ENCODE results near the gene CCDC97.

The CCDC97 gene

DNA sequence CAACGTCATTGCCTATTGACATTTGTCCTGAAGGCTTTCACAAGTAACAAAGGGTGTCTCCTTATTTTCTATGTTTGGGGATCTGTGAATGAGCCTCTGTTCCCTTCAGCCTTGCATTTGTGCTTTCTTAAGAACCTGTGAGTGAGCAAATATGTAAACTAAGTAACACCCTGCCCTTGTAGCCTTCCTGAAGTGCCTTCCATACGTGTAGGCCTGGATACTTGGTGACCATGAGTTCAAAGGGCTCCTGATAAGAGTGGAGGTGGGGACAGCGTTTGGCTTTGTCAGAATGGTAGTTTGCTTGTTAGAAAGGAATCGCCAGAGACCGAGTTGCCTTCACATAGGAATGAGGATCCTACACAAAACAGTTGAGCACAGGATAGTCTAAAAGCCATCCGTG lies 14.5 kb upstream of the CCDC97 start:
- no peak for DNase-seq
- in situ Hi-C loops (cut with HindIII; ENCODE audit: low pct_ligation_motif_present, low sequenced_read_pairs): no loop called here
- TF ChIP-seq, protein P1, sequence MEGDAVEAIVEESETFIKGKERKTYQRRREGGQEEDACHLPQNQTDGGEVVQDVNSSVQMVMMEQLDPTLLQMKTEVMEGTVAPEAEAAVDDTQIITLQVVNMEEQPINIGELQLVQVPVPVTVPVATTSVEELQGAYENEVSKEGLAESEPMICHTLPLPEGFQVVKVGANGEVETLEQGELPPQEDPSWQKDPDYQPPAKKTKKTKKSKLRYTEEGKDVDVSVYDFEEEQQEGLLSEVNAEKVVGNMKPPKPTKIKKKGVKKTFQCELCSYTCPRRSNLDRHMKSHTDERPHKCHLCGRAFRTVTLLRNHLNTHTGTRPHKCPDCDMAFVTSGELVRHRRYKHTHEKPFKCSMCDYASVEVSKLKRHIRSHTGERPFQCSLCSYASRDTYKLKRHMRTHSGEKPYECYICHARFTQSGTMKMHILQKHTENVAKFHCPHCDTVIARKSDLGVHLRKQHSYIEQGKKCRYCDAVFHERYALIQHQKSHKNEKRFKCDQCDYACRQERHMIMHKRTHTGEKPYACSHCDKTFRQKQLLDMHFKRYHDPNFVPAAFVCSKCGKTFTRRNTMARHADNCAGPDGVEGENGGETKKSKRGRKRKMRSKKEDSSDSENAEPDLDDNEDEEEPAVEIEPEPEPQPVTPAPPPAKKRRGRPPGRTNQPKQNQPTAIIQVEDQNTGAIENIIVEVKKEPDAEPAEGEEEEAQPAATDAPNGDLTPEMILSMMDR (IDR thresholded peaks at IDR 0.05; ENCODE audit: low read depth, low read length, missing control alignments): no peak
- H3K4me3 ChIP-seq (ENCODE audit: low read depth, low read length): no peak overlapping the region
- H3K36me3 ChIP-seq (replicated peaks): peaks cover 94% of the 10 kb centered on the region
- no peaks in the 10 kb centered on the region for H3K27me3 ChIP-seq (replicated peaks)
- H3K27ac ChIP-seq: no peak overlapping the region

DNA sequence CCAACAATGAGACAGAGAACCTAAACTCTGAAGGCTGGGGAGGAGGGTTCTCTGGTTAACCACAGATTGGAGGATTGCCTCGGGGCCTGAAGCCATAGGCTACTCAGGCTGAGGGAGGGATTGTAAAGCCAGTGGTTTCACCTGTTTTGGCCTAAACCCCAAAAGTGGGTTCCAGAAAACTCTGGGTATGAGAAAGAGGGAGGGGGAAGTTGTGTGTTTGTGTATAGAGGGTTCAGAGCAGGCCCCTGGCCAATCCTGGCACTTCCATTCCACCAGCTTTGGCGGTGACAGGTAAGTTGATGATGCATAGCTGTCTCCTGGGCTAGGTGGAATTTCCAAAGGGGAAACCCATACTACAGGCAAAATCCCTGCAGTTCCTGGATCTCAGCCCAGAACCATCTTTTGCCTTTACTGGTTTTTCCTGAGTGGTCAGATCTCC lies 13.5 kb upstream of the CCDC97 start:
- no peak overlapping the region for H3K4me3 ChIP-seq (ENCODE audit: low read depth, low read length)
- TF ChIP-seq, protein P1 (IDR thresholded peaks at IDR 0.05; ENCODE audit: low read depth, low read length, missing control alignments): no peak
- in situ Hi-C loops (cut with HindIII; ENCODE audit: low pct_ligation_motif_present, low sequenced_read_pairs): no loop called here
- DNase-seq: no peak
- H3K27ac ChIP-seq: no peak overlapping the region
- H3K27me3 ChIP-seq (replicated peaks): no peaks in the 10 kb centered on the region
- H3K36me3 ChIP-seq (replicated peaks): peaks cover 92% of the 10 kb centered on the region

DNA sequence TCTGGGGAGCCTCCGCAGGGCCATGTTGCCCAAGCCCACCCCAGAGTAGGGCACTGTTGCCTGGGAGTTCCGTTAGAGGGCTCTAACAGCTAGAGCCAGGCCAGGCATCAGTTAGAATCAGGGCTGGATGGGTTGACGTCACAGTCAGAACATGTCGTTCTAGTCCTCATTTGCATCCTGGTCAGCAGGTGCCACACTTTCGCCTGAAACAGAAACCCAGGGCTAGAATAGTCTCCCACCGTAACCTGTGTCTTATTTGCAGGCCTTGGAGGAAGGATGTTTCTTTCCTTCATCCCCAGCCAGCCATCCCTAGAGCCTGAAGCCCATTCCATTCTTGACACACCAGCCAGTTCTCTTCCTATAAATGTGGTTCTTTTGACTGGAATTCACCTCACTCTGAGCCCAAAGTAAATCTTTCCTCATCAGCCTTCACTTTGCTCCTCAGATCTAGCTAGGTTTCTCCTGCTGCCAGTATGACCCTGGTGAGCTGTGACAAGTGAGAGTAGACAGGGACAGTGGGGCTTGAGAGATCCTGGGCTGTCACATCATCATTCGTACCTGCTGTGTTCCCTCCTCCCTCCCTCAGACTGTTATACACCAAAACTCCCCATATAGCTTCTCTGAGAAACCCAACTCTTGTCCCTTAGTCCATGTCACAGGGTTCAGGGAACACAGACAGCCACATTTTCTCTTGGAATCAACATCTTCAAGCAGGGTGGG lies 12.2 kb upstream of the CCDC97 start:
- in situ Hi-C loops (cut with HindIII; ENCODE audit: low pct_ligation_motif_present, low sequenced_read_pairs): no loop called here
- no peak for DNase-seq
- H3K36me3 ChIP-seq (replicated peaks): peaks cover 90% of the 10 kb centered on the region

DNA sequence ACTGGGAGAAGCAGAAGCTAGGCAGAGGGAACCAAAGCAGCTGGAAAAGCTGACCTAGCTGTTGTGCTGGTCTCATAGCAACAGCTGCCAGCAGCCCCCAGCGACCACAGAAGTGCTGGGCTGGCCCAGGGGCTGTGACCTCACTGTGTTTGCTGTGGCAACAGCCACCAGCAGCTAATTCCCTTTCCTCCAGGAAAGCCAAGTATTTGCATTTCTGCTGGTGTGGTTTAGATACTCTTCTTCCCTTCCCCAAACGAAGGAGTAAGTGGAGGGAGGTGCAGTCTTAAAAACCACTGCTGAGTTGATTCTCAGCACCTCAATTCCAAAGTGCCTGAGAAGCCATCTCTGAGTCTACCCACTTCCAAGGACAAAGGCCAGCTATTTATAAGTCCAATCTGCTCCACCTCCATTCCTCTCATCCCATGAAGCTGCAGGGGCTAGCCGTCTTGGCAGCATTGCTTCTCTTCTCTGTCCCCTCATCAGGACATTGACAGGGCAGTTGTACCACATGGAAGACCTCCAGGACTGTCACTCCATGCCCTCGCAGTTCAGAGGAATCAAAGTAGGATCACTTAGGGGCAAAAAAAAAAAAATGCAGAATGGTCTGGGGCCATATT lies 11.5 kb upstream of the CCDC97 start:
- H3K27ac ChIP-seq: peak overlapping the region; percentile 83
- TF ChIP-seq, protein P1 (IDR thresholded peaks at IDR 0.05; ENCODE audit: low read depth, low read length, missing control alignments): no peak
- peak; percentile 91 for DNase-seq

More for the DNA sequence above, 12.2 kb upstream of the CCDC97 start:
- Histone ChIP-seq H3K4me3 (ENCODE audit: low read depth, low read length) (no peak overlapping the region), H3K27ac (peak overlapping the region; percentile 83), H3K27me3 (replicated peaks) (no peaks in the 10 kb centered on the region)
- TF ChIP-seq, protein P1 (IDR thresholded peaks at IDR 0.05; ENCODE audit: low read depth, low read length, missing control alignments): no peak

DNA sequence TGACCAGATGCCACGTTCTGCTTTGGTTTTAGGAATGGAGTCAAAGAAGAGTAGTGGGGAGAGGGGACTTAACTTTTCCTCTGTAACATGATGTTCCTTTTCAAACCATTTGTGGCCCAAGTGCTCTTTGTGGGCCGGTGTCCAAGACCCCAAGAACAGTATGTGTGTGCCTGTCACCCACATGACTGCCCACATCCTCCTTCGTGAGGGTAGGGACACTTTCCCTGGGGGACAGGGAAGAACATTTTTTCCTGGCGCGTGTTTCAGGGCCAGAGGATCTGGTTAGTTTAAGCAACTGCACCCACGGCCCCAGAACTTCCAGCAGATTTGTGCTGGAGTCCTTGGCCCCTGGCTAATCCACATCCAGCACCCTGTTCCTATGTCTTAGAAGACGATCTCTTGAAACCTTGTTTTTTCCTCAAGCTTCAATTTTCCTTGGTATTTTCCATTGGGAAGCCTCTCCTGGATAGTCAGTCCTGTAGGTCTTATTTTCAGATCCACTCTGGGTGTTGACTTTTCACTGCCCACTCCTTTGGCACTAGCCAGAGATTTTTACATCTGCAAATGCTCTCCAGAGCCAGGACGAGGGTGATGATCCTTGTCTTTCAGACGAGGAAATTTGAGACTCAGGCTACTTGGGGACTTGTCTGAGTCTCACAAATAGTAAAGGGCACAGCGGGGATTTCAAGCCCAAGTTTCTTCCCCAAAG lies 10.8 kb upstream of the CCDC97 start:
- in situ Hi-C loops (cut with HindIII; ENCODE audit: low pct_ligation_motif_present, low sequenced_read_pairs): no loop called here
- Histone ChIP-seq H3K36me3 (replicated peaks) (peaks cover 89% of the 10 kb centered on the region), H3K27ac (peak overlapping the region; percentile 83), H3K4me3 (ENCODE audit: low read depth, low read length) (no peak overlapping the region), H3K27me3 (replicated peaks) (no peaks in the 10 kb centered on the region)
- DNase-seq: no peak
- TF ChIP-seq, protein P1 (IDR thresholded peaks at IDR 0.05; ENCODE audit: low read depth, low read length, missing control alignments): no peak

More for the DNA sequence above, 11.5 kb upstream of the CCDC97 start:
- peaks cover 89% of the 10 kb centered on the region for H3K36me3 ChIP-seq (replicated peaks)
- no peak overlapping the region for H3K4me3 ChIP-seq (ENCODE audit: low read depth, low read length)
- H3K27me3 ChIP-seq (replicated peaks): no peaks in the 10 kb centered on the region
- in situ Hi-C loops (cut with HindIII; ENCODE audit: low pct_ligation_motif_present, low sequenced_read_pairs): no loop called here

Data from brain microvascular endothelial cell (primary cell).